Measurements from ENCODE around the gene COL4A6. TPM values are rescaled to one million over a fixed set of nuclear protein-coding genes. Genes with fewer than 3 reads are reported as not detected.

Gene COL4A6
- total RNA-seq, 1 donor from 2014 or later = under 0.01 TPM

DNA sequence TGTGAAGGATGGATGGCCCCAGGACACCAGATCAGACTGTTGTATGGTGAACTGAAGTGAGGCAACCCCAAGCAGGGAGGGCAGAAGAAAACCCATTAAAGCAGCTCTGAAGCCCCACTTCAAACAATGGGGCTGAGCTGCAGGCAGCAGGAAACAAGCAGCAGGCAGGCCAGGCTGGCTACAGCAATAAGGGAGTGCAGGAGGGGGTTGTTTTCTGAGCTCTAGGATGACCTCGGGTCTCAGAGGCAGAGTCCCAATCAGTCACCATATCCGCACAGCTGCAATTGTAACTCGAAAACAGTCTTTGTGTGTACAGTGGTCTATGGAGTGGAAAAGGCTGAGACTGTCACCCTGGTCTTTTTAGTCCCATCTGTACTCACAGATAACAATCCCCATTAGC is 90.4 kb downstream of the COL4A6 start:
- H3K4me3 ChIP-seq = no peak overlapping the region
- H3K4me1 ChIP-seq = no peaks in the 10 kb centered on the region
- intact Hi-C loops (cut with DNase I) = no loop called here
- H3K9me3 ChIP-seq = no peaks in the 10 kb centered on the region
- no peaks in the 10 kb centered on the region for H3K36me3 ChIP-seq
- H3K27ac ChIP-seq = no peak overlapping the region
- no peak for DNase-seq (ENCODE audit: low spot score in 2 of 2)
- no peaks in the 10 kb centered on the region for H3K27me3 ChIP-seq
- TF ChIP-seq, protein P1, sequence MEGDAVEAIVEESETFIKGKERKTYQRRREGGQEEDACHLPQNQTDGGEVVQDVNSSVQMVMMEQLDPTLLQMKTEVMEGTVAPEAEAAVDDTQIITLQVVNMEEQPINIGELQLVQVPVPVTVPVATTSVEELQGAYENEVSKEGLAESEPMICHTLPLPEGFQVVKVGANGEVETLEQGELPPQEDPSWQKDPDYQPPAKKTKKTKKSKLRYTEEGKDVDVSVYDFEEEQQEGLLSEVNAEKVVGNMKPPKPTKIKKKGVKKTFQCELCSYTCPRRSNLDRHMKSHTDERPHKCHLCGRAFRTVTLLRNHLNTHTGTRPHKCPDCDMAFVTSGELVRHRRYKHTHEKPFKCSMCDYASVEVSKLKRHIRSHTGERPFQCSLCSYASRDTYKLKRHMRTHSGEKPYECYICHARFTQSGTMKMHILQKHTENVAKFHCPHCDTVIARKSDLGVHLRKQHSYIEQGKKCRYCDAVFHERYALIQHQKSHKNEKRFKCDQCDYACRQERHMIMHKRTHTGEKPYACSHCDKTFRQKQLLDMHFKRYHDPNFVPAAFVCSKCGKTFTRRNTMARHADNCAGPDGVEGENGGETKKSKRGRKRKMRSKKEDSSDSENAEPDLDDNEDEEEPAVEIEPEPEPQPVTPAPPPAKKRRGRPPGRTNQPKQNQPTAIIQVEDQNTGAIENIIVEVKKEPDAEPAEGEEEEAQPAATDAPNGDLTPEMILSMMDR (IDR thresholded peaks at IDR 0.05) = no peak

DNA sequence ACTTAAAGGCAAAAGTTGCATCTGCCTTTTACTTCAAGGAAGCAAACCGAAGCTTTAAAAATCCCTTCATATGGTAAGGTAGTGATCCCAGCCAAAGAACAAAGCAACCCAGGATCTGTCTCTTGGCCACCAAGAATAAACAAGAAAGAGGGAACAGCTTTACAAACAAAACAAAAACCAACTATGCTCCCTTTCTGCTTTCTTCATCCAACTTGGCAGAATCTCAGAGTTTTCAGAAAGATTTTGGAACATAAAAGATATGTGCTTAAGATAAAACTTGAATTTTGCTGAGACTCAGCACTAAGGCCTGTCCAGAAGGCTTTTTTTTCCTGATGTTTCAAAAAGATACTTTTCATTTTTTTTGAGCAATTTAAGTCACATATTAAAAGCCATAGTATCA is 94.0 kb downstream of the COL4A6 start:
- no peak for DNase-seq (ENCODE audit: low spot score in 2 of 2)
- intact Hi-C loops (cut with DNase I) = no loop called here
- no peak overlapping the region for H3K27ac ChIP-seq
- no peaks in the 10 kb centered on the region for H3K9me3 ChIP-seq
- TF ChIP-seq, protein P1 (IDR thresholded peaks at IDR 0.05) = no peak
- H3K4me3 ChIP-seq = no peak overlapping the region
- H3K4me1 ChIP-seq = no peaks in the 10 kb centered on the region
- no peaks in the 10 kb centered on the region for H3K36me3 ChIP-seq
- H3K27me3 ChIP-seq = no peaks in the 10 kb centered on the region

DNA sequence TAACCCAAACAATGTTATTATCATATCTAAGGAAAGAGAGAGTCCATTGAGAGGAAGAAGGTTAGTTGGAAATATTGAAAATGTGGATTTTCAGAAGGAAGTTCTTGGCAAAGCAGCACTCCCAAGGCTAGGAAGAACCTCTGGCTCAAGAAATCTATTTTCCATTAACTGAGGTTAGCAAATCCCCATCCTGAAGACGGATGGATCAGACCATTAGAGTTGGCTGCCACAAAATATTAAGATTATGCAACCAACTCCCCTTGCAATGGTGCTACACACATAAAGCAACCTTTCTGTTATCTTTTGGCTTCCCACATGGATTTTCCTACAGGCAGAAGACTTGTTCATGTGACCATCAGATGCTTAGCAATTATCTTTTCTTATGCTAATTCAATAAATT is 96.3 kb downstream of the COL4A6 start:
- Histone ChIP-seq H3K27ac (no peak overlapping the region), H3K4me1 (no peaks in the 10 kb centered on the region), H3K9me3 (no peaks in the 10 kb centered on the region), H3K4me3 (no peak overlapping the region), H3K36me3 (no peaks in the 10 kb centered on the region), H3K27me3 (no peaks in the 10 kb centered on the region)
- TF ChIP-seq, protein P1 (IDR thresholded peaks at IDR 0.05) = no peak
- no peak for DNase-seq (ENCODE audit: low spot score in 2 of 2)
- intact Hi-C loops (cut with DNase I) = no loop called here

DNA sequence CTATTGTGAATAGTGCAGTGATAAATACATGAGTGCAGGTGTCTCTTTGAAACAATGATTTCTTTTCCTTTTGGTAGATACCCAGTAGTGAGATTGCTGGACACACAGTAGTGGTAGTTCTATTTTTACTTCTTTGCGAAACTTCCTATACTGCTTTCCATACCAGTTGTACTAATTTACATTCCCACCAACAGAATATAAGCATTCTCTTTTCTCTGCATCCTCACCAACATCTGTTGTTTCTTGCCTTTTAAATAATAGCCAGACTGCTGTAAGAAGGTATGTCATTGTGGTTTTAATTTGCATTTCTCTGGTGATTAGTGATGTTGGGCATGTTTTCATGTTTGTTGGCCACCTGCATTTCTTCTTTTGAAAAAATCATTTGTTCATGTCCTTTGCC is 105.9 kb downstream of the COL4A6 start:
- intact Hi-C loops (cut with DNase I) = no loop called here
- H3K27ac ChIP-seq = no peak overlapping the region
- H3K9me3 ChIP-seq = no peaks in the 10 kb centered on the region
- no peaks in the 10 kb centered on the region for H3K4me1 ChIP-seq
- H3K36me3 ChIP-seq = no peaks in the 10 kb centered on the region
- TF ChIP-seq, protein P1 (IDR thresholded peaks at IDR 0.05) = no peak
- DNase-seq (ENCODE audit: low spot score in 2 of 2) = no peak
- H3K4me3 ChIP-seq = no peak overlapping the region
- H3K27me3 ChIP-seq = no peaks in the 10 kb centered on the region

DNA sequence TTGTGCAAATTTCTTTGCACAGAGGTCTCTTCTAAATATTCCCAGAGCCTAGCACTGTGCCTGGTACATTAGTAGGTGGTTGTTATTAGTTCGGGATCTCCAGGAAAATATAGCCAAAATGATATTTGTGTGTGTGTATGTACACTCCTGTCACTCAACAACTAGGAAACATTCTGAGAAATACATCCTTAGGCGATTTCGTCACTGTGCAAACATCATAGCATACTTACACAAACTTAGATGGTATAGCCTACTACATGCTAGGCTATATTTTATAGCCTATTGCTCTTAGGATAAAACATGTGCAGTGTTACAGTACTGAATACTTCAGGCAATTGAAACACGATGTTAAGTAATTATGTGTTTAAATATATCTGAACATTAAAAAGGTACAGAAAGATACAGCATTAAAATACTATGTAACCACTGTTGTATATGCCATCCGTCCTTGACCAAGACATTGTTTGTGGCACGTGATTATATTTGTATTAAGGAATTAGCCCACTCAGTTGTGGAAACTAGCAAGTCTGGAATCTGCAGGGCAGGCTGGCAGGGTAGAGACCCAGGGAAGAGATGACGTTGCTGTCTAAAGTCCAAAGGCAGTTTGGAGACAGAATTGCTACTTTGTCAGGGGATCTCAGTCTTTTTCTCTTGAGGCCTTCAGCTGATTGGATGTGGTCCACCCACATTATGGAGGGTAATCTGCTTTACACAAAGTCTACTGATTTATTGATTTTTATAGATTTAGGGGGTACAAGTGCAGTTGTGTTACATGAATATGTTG is 106.9 kb downstream of the COL4A6 start:
- no peak for DNase-seq (ENCODE audit: low spot score in 2 of 2)
- H3K27me3 ChIP-seq = no peaks in the 10 kb centered on the region
- TF ChIP-seq, protein P1 (IDR thresholded peaks at IDR 0.05) = no peak
- no peaks in the 10 kb centered on the region for H3K4me1 ChIP-seq
- no peak overlapping the region for H3K4me3 ChIP-seq
- H3K9me3 ChIP-seq = no peaks in the 10 kb centered on the region
- intact Hi-C loops (cut with DNase I) = no loop called here
- no peaks in the 10 kb centered on the region for H3K36me3 ChIP-seq
- H3K27ac ChIP-seq = no peak overlapping the region

Measured in ascending aorta (tissue), 2 donors.